BE2C (cell line): ENCODE measurements around the gene PDE6D.
"Not testable (repeated sequence)": the region's sequence is repeated elsewhere in the genome, so short reads cannot be mapped to it uniquely, and the experiment has no call there.

Experiments
- DNase-seq: peaks from one replicate; pipeline ENCODE4 v3.0.0-alpha.2; 2020
- H3K27me3 ChIP-seq: fragments of 250-450 bp; sonication (Bioruptor Pico); 2 replicates; pipeline ENCODE4 v1.5.1; 2020; ENCODE audit warnings: mild to moderate bottlenecking
- H3K36me3 ChIP-seq: fragments of 250-450 bp; sonication (Bioruptor Pico); 2 replicates; pipeline ENCODE4 v1.5.1; 2020; ENCODE audit warnings: mild to moderate bottlenecking
- H3K4me1 ChIP-seq: fragments of 250-450 bp; sonication (Bioruptor Pico); 2 replicates; pipeline ENCODE4 v1.5.1; 2020
- H3K4me3 ChIP-seq: 2 replicates; pipeline ENCODE4 v1.5.1; 2011; ENCODE audit warnings: low read depth, low read length
- H3K9me3 ChIP-seq: fragments of 250-450 bp; sonication (Bioruptor Pico); 2 replicates; pipeline ENCODE4 v1.5.1; 2020
- CTCF ChIP-seq: IDR thresholded peaks from 2 replicates; pipeline ENCODE4 v1.5.1; 2012; ENCODE audit warnings: mild to moderate bottlenecking, low read depth, low read length

Gene PDE6D

GRCh38 chr2:231716666-231717280 lies 64.3 kb downstream of the PDE6D start:
- Histone ChIP-seq H3K27me3 (no peaks in the 10 kb centered on the region), H3K4me3 (no peak overlapping the region), H3K36me3 (peaks cover 31% of the 10 kb centered on the region), H3K9me3 (no peaks in the 10 kb centered on the region), H3K4me1 (peaks cover 7% of the 10 kb centered on the region)
- TF ChIP-seq CTCF = no peak
- no peak for DNase-seq

- H3K9me3 ChIP-seq = no peaks in the 10 kb centered on the region
- DNase-seq = peak; percentile 47
- H3K36me3 ChIP-seq = peaks cover 38% of the 10 kb centered on the region
- TF ChIP-seq CTCF = no peak
- H3K27me3 ChIP-seq = no peaks in the 10 kb centered on the region
- H3K4me1 ChIP-seq = peaks cover 7% of the 10 kb centered on the region
- H3K4me3 ChIP-seq = no peak overlapping the region
Measured at GRCh38 chr2:231715988-231716616, 65.0 kb downstream of the PDE6D start.

- Histone ChIP-seq H3K27me3 (no peaks in the 10 kb centered on the region), H3K4me1 (peaks cover 7% of the 10 kb centered on the region), H3K36me3 (peaks cover 44% of the 10 kb centered on the region), H3K4me3 (no peak overlapping the region), H3K9me3 (no peaks in the 10 kb centered on the region)
- TF ChIP-seq CTCF = no peak
- no peak for DNase-seq
Measured at GRCh38 chr2:231715499-231715837, 65.6 kb downstream of the PDE6D start.

- Histone ChIP-seq H3K4me1 (peaks cover 7% of the 10 kb centered on the region), H3K9me3 (no peaks in the 10 kb centered on the region), H3K36me3 (peaks cover 49% of the 10 kb centered on the region), H3K27me3 (no peaks in the 10 kb centered on the region), H3K4me3 (no peak overlapping the region)
- peak; percentile 91 for TF ChIP-seq CTCF
- DNase-seq = peak; percentile 88
Measured at GRCh38 chr2:231714639-231715498, 66.2 kb downstream of the PDE6D start.

GRCh38 chr2:231713730-231714638 lies 67.1 kb downstream of the PDE6D start:
- Histone ChIP-seq H3K4me3 (peak overlapping the region; percentile 12; the same call in 1 of the 2 replicates), H3K4me1 (peaks cover 7% of the 10 kb centered on the region), H3K27me3 (no peaks in the 10 kb centered on the region), H3K9me3 (no peaks in the 10 kb centered on the region), H3K36me3 (peaks cover 58% of the 10 kb centered on the region)
- DNase-seq = peak; percentile 96
- peak; percentile 97 for TF ChIP-seq CTCF

GRCh38 chr2:231713406-231713729 lies 67.7 kb downstream of the PDE6D start:
- Histone ChIP-seq H3K36me3 (peaks cover 63% of the 10 kb centered on the region), H3K4me3 (peak overlapping the region; percentile 12; the same call in 1 of the 2 replicates)
- not testable (repeated sequence) for DNase-seq, H3K27me3 ChIP-seq, H3K9me3 ChIP-seq, H3K4me1 ChIP-seq

GRCh38 chr2:231712451-231713021 lies 68.5 kb downstream of the PDE6D start:
- H3K4me3 ChIP-seq = peak overlapping the region; percentile 99
- DNase-seq, H3K27me3 ChIP-seq, H3K4me1 ChIP-seq, H3K9me3 ChIP-seq: not testable (repeated sequence)
- H3K36me3 ChIP-seq = peaks cover 63% of the 10 kb centered on the region
